ENCODE data around the gene ANAPC16. TPM values are rescaled to one million over a fixed set of nuclear protein-coding genes. Genes with fewer than 3 reads are reported as not detected.
A peak's percentile ranks its signal among the peaks of the same experiment; 100 is the strongest.

ANAPC16 gene
- total and polyA plus RNA-seq, 11 donors, result 124 to 242 (median 179) TPM

- Histone ChIP-seq H3K36me3 (peaks cover 0 to 6% (median 0%) of the 10 kb centered on the region in 9 donors), H3K27me3 (no peaks in the 10 kb centered on the region), H3K9me3 (no peaks in the 10 kb centered on the region), H3K4me1 (peaks cover 0 to 56% (median 17%) of the 10 kb centered on the region in 12 donors), H3K27ac (peak overlapping the region in 7 of 12 donors; percentile 3 to 55 (median 32)), H3K4me3 (no peak overlapping the region)
- 86 to 93% (median 90%) methylated on average over 4 of the region's 4 CpGs for WGBS, 4 donors
- DNase-seq (no peak), ATAC-seq (no peak)
- no peak for TF ChIP-seq CTCF (IDR thresholded peaks at IDR 0.05)
- no peak for TF ChIP-seq POLR2A (IDR thresholded peaks at IDR 0.05)
- intact Hi-C loops (cut with DNase I), result loop anchor here in 1 of 10 donors (10.0 kb wide), 1 partner anchor 56 kb away; no protein-coding TSS in a partner anchor
These were observed 45.1 kb upstream of the ANAPC16 start for GRCh38 chr10:72170733-72171132.

GRCh38 chr10:72171175-72171630 is 44.6 kb upstream of the ANAPC16 start:
- peak overlapping the region in 7 of 12 donors; percentile 3 to 55 (median 32) for H3K27ac ChIP-seq
- no peak overlapping the region for H3K4me3 ChIP-seq
- intact Hi-C loops (cut with DNase I), result loop anchor here in 1 of 10 donors (10.0 kb wide), 1 partner anchor 56 kb away; no protein-coding TSS in a partner anchor
- 72 to 82% (median 76%) methylated on average over 7 of the region's 7 CpGs for WGBS, 4 donors
- TF ChIP-seq POLR2A (IDR thresholded peaks at IDR 0.05) (no peak), CTCF (IDR thresholded peaks at IDR 0.05) (no peak)
- H3K9me3 ChIP-seq, result no peaks in the 10 kb centered on the region
- ATAC-seq (peak in 2 of 4 donors; percentile 37 to 48), DNase-seq (no peak)
- H3K27me3 ChIP-seq, result no peaks in the 10 kb centered on the region
- H3K36me3 ChIP-seq, result peaks cover 0 to 6% (median 0%) of the 10 kb centered on the region in 9 donors
- peaks cover 0 to 58% (median 19%) of the 10 kb centered on the region in 12 donors for H3K4me1 ChIP-seq

GRCh38 chr10:72173262-72173618 is 42.6 kb upstream of the ANAPC16 start:
- Histone ChIP-seq H3K27ac (peak overlapping the region in 11 of 12 donors; percentile 20 to 75 (median 60)), H3K36me3 (peaks cover 0 to 7% (median 2%) of the 10 kb centered on the region in 9 donors), H3K4me3 (no peak overlapping the region), H3K4me1 (peaks cover 0 to 56% (median 21%) of the 10 kb centered on the region in 12 donors), H3K9me3 (no peaks in the 10 kb centered on the region), H3K27me3 (no peaks in the 10 kb centered on the region)
- TF ChIP-seq POLR2A (IDR thresholded peaks at IDR 0.05) (no peak), CTCF (IDR thresholded peaks at IDR 0.05) (no peak)
- WGBS, 4 donors, result 73 to 82% (median 75%) methylated on average over 3 of the region's 3 CpGs
- intact Hi-C loops (cut with DNase I), result loop anchor here in 1 of 10 donors (10.0 kb wide), 1 partner anchor 58 kb away; no protein-coding TSS in a partner anchor
- DNase-seq, result no peak
- peak in 1 of 4 donors; percentile 38 for ATAC-seq

GRCh38 chr10:72173619-72174296 is 42.1 kb upstream of the ANAPC16 start:
- Histone ChIP-seq H3K27ac (peak overlapping the region in 11 of 12 donors; percentile 20 to 75 (median 60)), H3K4me1 (peaks cover 0 to 51% (median 21%) of the 10 kb centered on the region in 12 donors), H3K27me3 (no peaks in the 10 kb centered on the region), H3K9me3 (no peaks in the 10 kb centered on the region), H3K4me3 (no peak overlapping the region), H3K36me3 (peaks cover 0 to 13% (median 6%) of the 10 kb centered on the region in 9 donors)
- no peak for ATAC-seq
- TF ChIP-seq CTCF (IDR thresholded peaks at IDR 0.05) (no peak), POLR2A (IDR thresholded peaks at IDR 0.05) (no peak)
- 71 to 75% (median 75%) methylated on average over 6 to 7 of the region's 7 CpGs for WGBS, 4 donors
- DNase-seq, result no peak
- intact Hi-C loops (cut with DNase I), result loop anchor here in 1 of 10 donors (10.0 kb wide), 1 partner anchor 59 kb away; no protein-coding TSS in a partner anchor
